K562 (cell line): Measurements from ENCODE around the gene ABCF2. TPM values are rescaled to one million over a fixed set of nuclear protein-coding genes. Genes with fewer than 3 reads are reported as not detected.
A peak's percentile ranks its signal among the peaks of the same experiment; 100 is the strongest.

Experiments
- BCL6 ChIP-seq: fragments of 250-450 bp; sonication (Bioruptor Pico); IDR thresholded peaks from 2 replicates; pipeline ENCODE4 v1.4.0; 2020
- MAZ ChIP-seq, 2 experiments: fragments of 450-650 bp in 1 of 2; sonication (generic) in 1 of 2; formaldehyde crosslinking; IDR thresholded peaks in 1 of 2; conservative IDR thresholded peaks in 1 of 2; 2 replicates each; pipeline versions ENCODE4 v1.4.0 to v1.5.0; 2020; ENCODE audit warnings: mild to moderate bottlenecking in 1 of 2, missing genetic modification reagents in 1 of 2
- MED1 ChIP-seq: sonication (generic); formaldehyde crosslinking; IDR thresholded peaks from 2 replicates; pipeline ENCODE4 v1.8.1; 2023; ENCODE audit warnings: missing genetic modification reagents, borderline replicate concordance
- MEIS2 ChIP-seq: fragments of 450-650 bp; IDR thresholded peaks from 2 replicates; pipeline ENCODE4 v1.6.1; 2014; ENCODE audit warnings: mild to moderate bottlenecking; ENCODE audit not compliant: partially characterized antibody
- NCOA6 ChIP-seq: fragments of 450-650 bp; IDR thresholded peaks from 2 replicates; pipeline ENCODE4 v1.6.1; 2017; ENCODE audit warnings: mild to moderate bottlenecking
- RBBP5 ChIP-seq: fragments of 200-600 bp; sonication (generic); IDR thresholded peaks from 2 replicates; pipeline ENCODE4 v1.6.1; 2012; ENCODE audit warnings: borderline replicate concordance, mild to moderate bottlenecking, low read length, control low read depth, inconsistent platforms; ENCODE audit not compliant: insufficient read depth, poor library complexity, severe bottlenecking
- TCFL5 ChIP-seq: fragments of 250-450 bp; sonication (Bioruptor Pico); conservative IDR thresholded peaks from 2 replicates; pipeline ENCODE4 v1.6.1; 2021; ENCODE audit warnings: mild to moderate bottlenecking, moderate library complexity, matching md5 sums
- ZC3H4 ChIP-seq: sonication (generic); formaldehyde crosslinking; IDR thresholded peaks from 2 replicates; pipeline ENCODE4 v1.9.0; 2021; ENCODE audit warnings: missing genetic modification reagents, borderline replicate concordance
- ZEB2 ChIP-seq: fragments of 450-650 bp; IDR thresholded peaks from 2 replicates; pipeline ENCODE4 v1.6.1; 2016
- ZNF551 ChIP-seq: fragments of 250-450 bp; sonication (Bioruptor Pico); IDR thresholded peaks from 2 replicates; pipeline ENCODE4 v1.5.0; 2021; ENCODE audit warnings: mild to moderate bottlenecking, moderate library complexity
- ZNF586 ChIP-seq: fragments of 450-650 bp; formaldehyde crosslinking; conservative IDR thresholded peaks from 2 replicates; pipeline ENCODE4 v1.4.0; 2020; ENCODE audit warnings: mild to moderate bottlenecking, moderate library complexity
- polyA plus RNA-seq, 8 experiments: library from polyadenylated mRNA; depleted of rRNA in 4 of 8; stranded (reverse) in 5 of 8; unstranded in 3 of 8; fragments of >200 nt; fragmentation: Nextera tagmentation in 2 of 8; fragmentation: Illumina TruSeq in 1 of 8; extraction: Ambion mirVana in 2 of 8; extraction: Trizol in 1 of 8; gene quantifications; 2 replicates each; pipeline versions ENCODE4 v1.2.1 to v1.2.3, GENCODE V29; 2011 to 2014; ENCODE audit warnings: inconsistent platforms in 1 of 8, missing spikeins in 1 of 8
- total RNA-seq, 7 experiments: library from RNA; depleted of rRNA in 6 of 7; stranded (reverse); fragments of >200 nt in 6 of 7; fragmentation: Illumina TruSeq in 2 of 7; extraction: Trizol in 2 of 7; gene quantifications; 2 replicates each; pipeline versions ENCODE4 v1.2.1 to v1.2.3, GENCODE V29; 2011 to 2021; ENCODE audit warnings: low replicate concordance in 1 of 7
- TF ChIP-seq, protein P1 (sequence below): fragments of 250-450 bp; sonication (Bioruptor Pico); IDR thresholded peaks from 2 replicates; pipeline ENCODE4 v1.8.0; 2022; ENCODE audit warnings: inconsistent platforms, mild to moderate bottlenecking, moderate library complexity, borderline replicate concordance
- TF ChIP-seq, protein P2 (sequence below): fragments of 250-450 bp; sonication (Bioruptor Pico); IDR thresholded peaks from 2 replicates; pipeline ENCODE4 v1.9.0; 2021; ENCODE audit warnings: mild to moderate bottlenecking
- TF ChIP-seq, protein P3 (sequence below), 2 experiments: IDR thresholded peaks; 2 replicates each; pipeline ENCODE4 v1.6.1; 2011; ENCODE audit warnings: borderline replicate concordance in 1 of 2, control low read depth in 1 of 2, low read depth in 1 of 2, low read length in 1 of 2, mild to moderate bottlenecking in 1 of 2, mixed read lengths in 1 of 2, moderate library complexity in 1 of 2; ENCODE audit not compliant: insufficient read depth in 1 of 2, insufficient read length in 1 of 2, poor library complexity in 1 of 2, severe bottlenecking in 1 of 2; ENCODE audit errors: extremely low read depth in 1 of 2
- TF ChIP-seq, protein P4 (sequence below): fragments of 250-450 bp; sonication (Bioruptor Pico); IDR thresholded peaks from 2 replicates; pipeline ENCODE4 v1.9.0; 2021; ENCODE audit warnings: mild to moderate bottlenecking, inconsistent platforms
- TF ChIP-seq, protein P5 (sequence below): fragments of 450-650 bp; IDR thresholded peaks from 2 replicates; pipeline ENCODE4 v1.6.1; 2016; ENCODE audit warnings: borderline replicate concordance
- TF ChIP-seq, protein P6 (sequence below), 2 experiments: fragments of 450-650 bp; conservative IDR thresholded peaks; 2 replicates each; pipeline ENCODE4 v1.6.1; 2017; ENCODE audit warnings: mild to moderate bottlenecking in 2 of 2, moderate library complexity in 2 of 2

Gene ABCF2
- total and polyA plus RNA-seq, 9 of the 15 experiments (the other 6 are each of a cell fraction or from before 2014, with no cell fraction given): 62.1 to 224 (median 113) TPM

DNA sequence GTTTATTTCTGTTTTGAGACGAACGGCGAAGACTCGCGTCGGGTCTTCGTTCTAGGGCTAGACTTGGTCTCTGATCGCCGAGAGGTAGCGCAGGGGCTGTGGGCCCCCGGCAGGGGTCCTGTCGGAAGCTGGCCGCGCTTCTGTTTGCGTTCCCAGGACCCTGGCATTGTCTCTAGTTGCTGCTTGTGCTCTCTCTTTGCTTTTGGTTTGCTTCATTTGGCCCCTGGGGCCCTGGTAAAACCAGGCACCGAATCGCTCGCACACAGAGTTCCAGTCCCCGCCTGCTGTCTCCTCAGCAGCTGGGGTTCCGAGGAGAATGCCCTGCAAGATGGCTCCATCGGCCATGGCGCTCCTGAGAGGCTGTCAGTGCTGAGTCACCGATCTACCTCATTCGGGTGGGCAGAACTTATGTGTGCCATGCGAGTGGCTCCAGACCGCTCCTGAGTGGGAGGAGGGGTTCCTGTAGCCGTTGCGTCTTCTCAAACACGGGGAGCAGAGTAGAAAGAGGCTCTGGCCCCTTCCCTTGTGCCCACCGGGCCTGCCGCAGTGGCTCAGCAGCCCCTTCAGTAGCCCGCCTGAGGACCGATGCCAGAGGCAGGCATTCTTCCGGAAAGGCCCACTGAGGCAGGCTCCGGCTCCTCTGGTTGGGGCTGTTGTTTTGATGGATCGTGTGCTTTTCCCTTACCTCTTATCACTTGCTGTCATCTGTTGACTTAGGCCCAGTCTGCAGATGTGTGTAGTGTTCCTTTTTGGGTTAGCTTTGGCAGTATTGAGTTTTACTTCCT is 6.1 kb upstream of the ABCF2 start (continued):
- TF ChIP-seq, protein P1, sequence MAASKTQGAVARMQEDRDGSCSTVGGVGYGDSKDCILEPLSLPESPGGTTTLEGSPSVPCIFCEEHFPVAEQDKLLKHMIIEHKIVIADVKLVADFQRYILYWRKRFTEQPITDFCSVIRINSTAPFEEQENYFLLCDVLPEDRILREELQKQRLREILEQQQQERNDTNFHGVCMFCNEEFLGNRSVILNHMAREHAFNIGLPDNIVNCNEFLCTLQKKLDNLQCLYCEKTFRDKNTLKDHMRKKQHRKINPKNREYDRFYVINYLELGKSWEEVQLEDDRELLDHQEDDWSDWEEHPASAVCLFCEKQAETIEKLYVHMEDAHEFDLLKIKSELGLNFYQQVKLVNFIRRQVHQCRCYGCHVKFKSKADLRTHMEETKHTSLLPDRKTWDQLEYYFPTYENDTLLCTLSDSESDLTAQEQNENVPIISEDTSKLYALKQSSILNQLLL: no peak
- TF ChIP-seq MED1 (CRISPR knock-in tag) (no peak), MAZ (CRISPR knock-in tag; conservative IDR thresholded peaks at IDR 0.05 in 1 of 2, IDR thresholded peaks at IDR 0.05 in 1 of 2) (no peak), NCOA6 (no peak), TCFL5 (CRISPR knock-in tag) (no peak), RBBP5 (peak; percentile 55), ZNF551 (CRISPR knock-in tag) (no peak), ZEB2 (no peak), BCL6 (no peak), ZC3H4 (CRISPR knock-in tag) (peak; percentile 55; the same call in 1 of the 2 replicates), MEIS2 (peak; percentile 58), ZNF586 (CRISPR knock-in tag) (no peak)
- TF ChIP-seq, protein P2, sequence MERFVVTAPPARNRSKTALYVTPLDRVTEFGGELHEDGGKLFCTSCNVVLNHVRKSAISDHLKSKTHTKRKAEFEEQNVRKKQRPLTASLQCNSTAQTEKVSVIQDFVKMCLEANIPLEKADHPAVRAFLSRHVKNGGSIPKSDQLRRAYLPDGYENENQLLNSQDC (CRISPR knock-in tag): 0 out of 2 replicates have a peak, but pooled peaks have one; percentile 17
- TF ChIP-seq, protein P3, sequence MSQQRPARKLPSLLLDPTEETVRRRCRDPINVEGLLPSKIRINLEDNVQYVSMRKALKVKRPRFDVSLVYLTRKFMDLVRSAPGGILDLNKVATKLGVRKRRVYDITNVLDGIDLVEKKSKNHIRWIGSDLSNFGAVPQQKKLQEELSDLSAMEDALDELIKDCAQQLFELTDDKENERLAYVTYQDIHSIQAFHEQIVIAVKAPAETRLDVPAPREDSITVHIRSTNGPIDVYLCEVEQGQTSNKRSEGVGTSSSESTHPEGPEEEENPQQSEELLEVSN (IDR thresholded peaks at IDR 0.05; ENCODE audit: borderline replicate concordance in 1 of 2, extremely low read depth in 1 of 2, insufficient read depth in 1 of 2, insufficient read length in 1 of 2, low read depth in 1 of 2, low read length in 1 of 2, poor library complexity in 1 of 2, severe bottlenecking in 1 of 2): peak in 1 of 2 experiments; percentile 5
- TF ChIP-seq, protein P4, sequence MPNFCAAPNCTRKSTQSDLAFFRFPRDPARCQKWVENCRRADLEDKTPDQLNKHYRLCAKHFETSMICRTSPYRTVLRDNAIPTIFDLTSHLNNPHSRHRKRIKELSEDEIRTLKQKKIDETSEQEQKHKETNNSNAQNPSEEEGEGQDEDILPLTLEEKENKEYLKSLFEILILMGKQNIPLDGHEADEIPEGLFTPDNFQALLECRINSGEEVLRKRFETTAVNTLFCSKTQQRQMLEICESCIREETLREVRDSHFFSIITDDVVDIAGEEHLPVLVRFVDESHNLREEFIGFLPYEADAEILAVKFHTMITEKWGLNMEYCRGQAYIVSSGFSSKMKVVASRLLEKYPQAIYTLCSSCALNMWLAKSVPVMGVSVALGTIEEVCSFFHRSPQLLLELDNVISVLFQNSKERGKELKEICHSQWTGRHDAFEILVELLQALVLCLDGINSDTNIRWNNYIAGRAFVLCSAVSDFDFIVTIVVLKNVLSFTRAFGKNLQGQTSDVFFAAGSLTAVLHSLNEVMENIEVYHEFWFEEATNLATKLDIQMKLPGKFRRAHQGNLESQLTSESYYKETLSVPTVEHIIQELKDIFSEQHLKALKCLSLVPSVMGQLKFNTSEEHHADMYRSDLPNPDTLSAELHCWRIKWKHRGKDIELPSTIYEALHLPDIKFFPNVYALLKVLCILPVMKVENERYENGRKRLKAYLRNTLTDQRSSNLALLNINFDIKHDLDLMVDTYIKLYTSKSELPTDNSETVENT (CRISPR knock-in tag): peak; percentile 31; the same call in 1 of the 2 replicates
- TF ChIP-seq, protein P5, sequence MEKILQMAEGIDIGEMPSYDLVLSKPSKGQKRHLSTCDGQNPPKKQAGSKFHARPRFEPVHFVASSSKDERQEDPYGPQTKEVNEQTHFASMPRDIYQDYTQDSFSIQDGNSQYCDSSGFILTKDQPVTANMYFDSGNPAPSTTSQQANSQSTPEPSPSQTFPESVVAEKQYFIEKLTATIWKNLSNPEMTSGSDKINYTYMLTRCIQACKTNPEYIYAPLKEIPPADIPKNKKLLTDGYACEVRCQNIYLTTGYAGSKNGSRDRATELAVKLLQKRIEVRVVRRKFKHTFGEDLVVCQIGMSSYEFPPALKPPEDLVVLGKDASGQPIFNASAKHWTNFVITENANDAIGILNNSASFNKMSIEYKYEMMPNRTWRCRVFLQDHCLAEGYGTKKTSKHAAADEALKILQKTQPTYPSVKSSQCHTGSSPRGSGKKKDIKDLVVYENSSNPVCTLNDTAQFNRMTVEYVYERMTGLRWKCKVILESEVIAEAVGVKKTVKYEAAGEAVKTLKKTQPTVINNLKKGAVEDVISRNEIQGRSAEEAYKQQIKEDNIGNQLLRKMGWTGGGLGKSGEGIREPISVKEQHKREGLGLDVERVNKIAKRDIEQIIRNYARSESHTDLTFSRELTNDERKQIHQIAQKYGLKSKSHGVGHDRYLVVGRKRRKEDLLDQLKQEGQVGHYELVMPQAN: peak; percentile 69; the same call in 1 of the 2 replicates
- TF ChIP-seq, protein P6, sequence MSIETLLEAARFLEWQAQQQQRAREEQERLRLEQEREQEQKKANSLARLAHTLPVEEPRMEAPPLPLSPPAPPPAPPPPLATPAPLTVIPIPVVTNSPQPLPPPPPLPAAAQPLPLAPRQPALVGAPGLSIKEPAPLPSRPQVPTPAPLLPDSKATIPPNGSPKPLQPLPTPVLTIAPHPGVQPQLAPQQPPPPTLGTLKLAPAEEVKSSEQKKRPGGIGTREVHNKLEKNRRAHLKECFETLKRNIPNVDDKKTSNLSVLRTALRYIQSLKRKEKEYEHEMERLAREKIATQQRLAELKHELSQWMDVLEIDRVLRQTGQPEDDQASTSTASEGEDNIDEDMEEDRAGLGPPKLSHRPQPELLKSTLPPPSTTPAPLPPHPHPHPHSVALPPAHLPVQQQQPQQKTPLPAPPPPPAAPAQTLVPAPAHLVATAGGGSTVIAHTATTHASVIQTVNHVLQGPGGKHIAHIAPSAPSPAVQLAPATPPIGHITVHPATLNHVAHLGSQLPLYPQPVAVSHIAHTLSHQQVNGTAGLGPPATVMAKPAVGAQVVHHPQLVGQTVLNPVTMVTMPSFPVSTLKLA (conservative IDR thresholded peaks at IDR 0.05): peak; percentile 58 to 62
